Measurements from ENCODE around the gene SLC13A3. TPM values are rescaled to one million over a fixed set of nuclear protein-coding genes. Genes with fewer than 3 reads are reported as not detected.

The SLC13A3 gene
- total RNA-seq, 2 donors from 2014 or later = 0.37 to 1.5 TPM

DNA sequence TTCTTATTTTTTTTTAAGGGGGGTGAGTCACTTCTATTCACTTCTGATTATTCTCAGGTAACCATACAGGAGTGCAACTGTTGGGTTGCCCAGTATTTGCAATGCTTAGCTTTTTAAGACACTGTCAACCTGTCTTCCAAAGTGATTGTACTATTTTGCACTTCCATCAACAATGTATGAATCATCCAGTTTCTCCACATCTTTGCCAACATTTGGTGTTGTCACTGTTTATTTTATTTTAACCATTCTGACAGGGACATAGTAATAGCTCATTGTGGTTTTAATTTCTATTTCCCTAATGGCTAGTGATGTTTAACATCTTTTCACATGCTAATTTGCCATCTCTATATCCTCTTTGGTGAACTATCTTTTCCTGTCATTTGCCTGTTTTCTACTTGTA, 1.4 kb upstream of the SLC13A3 start:
- Histone ChIP-seq H3K27me3 (no peaks in the 10 kb centered on the region), H3K9me3 (no peaks in the 10 kb centered on the region), H3K27ac (no peak overlapping the region), H3K4me3 (no peak overlapping the region), H3K4me1 (no peaks in the 10 kb centered on the region), H3K36me3 (no peaks in the 10 kb centered on the region)
- TF ChIP-seq, protein P1, sequence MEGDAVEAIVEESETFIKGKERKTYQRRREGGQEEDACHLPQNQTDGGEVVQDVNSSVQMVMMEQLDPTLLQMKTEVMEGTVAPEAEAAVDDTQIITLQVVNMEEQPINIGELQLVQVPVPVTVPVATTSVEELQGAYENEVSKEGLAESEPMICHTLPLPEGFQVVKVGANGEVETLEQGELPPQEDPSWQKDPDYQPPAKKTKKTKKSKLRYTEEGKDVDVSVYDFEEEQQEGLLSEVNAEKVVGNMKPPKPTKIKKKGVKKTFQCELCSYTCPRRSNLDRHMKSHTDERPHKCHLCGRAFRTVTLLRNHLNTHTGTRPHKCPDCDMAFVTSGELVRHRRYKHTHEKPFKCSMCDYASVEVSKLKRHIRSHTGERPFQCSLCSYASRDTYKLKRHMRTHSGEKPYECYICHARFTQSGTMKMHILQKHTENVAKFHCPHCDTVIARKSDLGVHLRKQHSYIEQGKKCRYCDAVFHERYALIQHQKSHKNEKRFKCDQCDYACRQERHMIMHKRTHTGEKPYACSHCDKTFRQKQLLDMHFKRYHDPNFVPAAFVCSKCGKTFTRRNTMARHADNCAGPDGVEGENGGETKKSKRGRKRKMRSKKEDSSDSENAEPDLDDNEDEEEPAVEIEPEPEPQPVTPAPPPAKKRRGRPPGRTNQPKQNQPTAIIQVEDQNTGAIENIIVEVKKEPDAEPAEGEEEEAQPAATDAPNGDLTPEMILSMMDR (IDR thresholded peaks at IDR 0.05) = no peak
- DNase-seq (ENCODE audit: low spot score) = no peak

DNA sequence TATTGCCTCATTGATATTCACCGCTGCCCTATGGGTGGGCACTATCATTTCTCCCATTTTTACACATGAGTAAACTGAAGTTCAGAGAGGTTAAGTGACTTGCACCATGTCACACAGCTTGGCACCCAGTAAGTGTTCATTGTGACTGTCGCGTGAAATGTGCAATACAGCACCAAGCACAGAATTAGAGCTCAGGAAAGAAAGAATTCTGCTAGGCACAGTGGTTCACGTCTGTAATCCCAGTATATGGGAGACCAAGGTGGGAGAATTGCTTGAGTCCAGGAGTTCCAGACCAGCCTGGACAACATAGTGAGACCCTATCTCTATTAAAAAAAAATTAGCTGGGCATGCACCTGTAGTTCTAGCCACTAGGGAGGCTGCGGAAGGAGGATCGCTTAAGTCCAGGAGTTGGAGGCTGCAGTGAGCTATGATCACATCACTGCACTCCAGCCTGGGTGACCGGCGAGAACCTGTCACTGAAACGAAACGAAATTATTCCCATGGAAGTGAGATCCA, 626 bp downstream of the SLC13A3 start:
- Histone ChIP-seq H3K4me1 (no peaks in the 10 kb centered on the region), H3K27ac (no peak overlapping the region), H3K4me3 (no peak overlapping the region), H3K27me3 (no peaks in the 10 kb centered on the region), H3K36me3 (no peaks in the 10 kb centered on the region), H3K9me3 (no peaks in the 10 kb centered on the region)
- DNase-seq (ENCODE audit: low spot score) = no peak
- TF ChIP-seq, protein P1 (IDR thresholded peaks at IDR 0.05) = no peak

DNA sequence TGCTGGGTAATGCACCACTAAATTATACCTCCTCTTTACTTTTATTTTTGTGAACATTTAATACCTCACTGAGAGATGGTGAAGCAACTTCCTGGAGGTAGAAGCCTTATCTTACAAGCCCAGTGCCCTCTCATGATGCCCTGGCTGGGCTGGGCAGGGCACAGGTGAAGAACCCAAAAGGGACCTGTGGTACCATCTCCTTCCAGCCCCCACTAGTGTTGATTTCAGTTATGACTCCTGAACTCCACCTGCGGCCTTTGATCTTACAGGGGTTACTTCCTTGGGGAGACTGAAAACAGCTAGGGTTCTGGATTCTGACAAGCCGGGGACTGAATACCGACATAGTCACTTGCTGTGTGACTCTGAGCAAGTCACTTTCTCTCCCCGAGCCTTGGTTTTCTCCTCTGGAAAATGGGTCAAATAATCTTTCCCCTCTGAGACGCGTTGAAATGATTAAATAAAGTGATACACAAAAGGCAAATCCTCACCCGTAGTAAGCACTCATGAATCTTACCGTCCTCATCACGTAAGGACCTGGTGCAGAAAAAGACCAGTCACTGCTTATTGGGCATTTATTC, 1.2 kb downstream of the SLC13A3 start:
- H3K27ac ChIP-seq = no peak overlapping the region
- no peaks in the 10 kb centered on the region for H3K9me3 ChIP-seq
- no peaks in the 10 kb centered on the region for H3K4me1 ChIP-seq
- no peaks in the 10 kb centered on the region for H3K27me3 ChIP-seq
- no peaks in the 10 kb centered on the region for H3K36me3 ChIP-seq
- no peak for DNase-seq (ENCODE audit: low spot score)
- TF ChIP-seq, protein P1 (IDR thresholded peaks at IDR 0.05) = no peak
- no peak overlapping the region for H3K4me3 ChIP-seq

DNA sequence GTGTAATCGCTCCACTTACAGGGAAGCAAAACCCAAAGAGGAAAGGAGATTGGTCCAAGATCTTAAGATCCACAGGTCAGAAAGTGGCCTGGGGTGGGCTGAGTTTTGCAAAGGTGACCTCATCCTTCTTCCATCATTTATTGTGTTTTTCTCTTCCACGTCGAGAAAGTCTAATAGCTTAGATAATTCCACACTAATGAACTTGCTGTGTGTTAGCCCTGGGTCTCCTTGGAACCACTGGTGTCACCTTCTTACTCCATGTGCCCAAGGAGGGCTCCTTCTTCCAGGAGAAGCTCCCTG, 1.7 kb downstream of the SLC13A3 start:
- TF ChIP-seq, protein P1 (IDR thresholded peaks at IDR 0.05) = no peak
- H3K4me1 ChIP-seq = no peaks in the 10 kb centered on the region
- H3K4me3 ChIP-seq = no peak overlapping the region
- no peaks in the 10 kb centered on the region for H3K9me3 ChIP-seq
- H3K27ac ChIP-seq = no peak overlapping the region
- DNase-seq (ENCODE audit: low spot score) = no peak
- H3K27me3 ChIP-seq = no peaks in the 10 kb centered on the region
- no peaks in the 10 kb centered on the region for H3K36me3 ChIP-seq

DNA sequence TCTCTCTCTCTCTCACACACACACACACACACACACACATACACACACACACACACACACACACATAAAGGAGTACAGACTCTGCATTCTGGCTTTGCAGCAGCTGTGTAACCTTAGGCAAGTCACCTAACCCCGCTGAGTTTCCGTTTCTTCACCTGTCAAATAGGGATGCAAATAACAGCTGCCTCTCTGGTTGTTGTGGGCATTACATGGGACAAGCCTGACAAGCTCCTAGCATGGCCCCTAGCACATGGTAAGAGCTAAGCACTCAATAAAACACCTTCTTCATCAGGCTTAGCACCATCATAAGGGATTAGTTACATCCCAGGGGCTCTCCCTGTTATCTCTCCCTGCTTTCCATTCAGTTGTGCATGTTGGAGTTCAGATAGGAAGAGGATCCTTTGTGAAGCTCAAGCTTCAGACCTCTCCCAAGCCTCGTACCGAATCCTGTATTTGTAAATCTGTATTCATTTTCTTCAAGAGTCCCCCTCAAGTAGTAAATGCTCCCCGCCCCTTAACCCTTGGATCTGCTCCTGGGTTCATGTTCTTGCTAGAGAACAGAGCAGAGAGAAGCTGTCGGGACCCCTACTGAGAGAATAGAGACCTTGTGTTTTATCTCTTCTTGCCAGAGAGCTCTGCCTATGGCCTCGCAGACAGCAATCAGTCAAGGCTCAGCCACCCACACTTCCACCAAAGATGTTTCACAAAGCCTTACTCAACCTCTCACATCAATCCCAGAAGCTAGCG, 2.2 kb downstream of the SLC13A3 start:
- no peaks in the 10 kb centered on the region for H3K36me3 ChIP-seq
- no peaks in the 10 kb centered on the region for H3K27me3 ChIP-seq
- no peaks in the 10 kb centered on the region for H3K9me3 ChIP-seq
- DNase-seq (ENCODE audit: low spot score) = no peak
- H3K4me1 ChIP-seq = no peaks in the 10 kb centered on the region
- no peak overlapping the region for H3K27ac ChIP-seq
- TF ChIP-seq, protein P1 (IDR thresholded peaks at IDR 0.05) = no peak
- H3K4me3 ChIP-seq = no peak overlapping the region
